HG03378 (cell line): ENCODE data around the gene MAD1L1.

Experiments used
- ATAC-seq: cut with Tn5 transposase; IDR thresholded peaks from one replicate; pipeline ENCODE4 v1.9.1; 2021; ENCODE audit warnings: mild to moderate bottlenecking, moderate library complexity; ENCODE audit not compliant: unreplicated experiment

MAD1L1 gene

DNA sequence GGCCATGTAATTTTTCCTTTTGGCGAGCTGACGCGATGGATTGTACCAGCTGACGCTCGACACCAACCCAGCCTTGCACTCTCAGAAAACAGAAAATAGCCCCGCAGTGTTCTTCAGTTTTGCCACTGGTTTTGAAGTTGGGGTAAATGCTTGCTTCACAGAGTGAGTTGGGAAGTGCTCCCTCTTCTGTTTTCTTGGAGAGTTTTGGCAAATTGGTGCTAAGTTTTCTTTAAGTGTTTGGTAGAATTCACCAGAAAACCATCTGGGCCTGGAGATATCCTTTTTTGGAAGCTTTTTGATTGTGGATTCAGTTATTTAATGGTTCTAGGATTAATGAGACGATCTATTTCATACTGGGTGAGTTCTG, 309.9 kb downstream of the MAD1L1 start:
- ATAC-seq: no peak

DNA sequence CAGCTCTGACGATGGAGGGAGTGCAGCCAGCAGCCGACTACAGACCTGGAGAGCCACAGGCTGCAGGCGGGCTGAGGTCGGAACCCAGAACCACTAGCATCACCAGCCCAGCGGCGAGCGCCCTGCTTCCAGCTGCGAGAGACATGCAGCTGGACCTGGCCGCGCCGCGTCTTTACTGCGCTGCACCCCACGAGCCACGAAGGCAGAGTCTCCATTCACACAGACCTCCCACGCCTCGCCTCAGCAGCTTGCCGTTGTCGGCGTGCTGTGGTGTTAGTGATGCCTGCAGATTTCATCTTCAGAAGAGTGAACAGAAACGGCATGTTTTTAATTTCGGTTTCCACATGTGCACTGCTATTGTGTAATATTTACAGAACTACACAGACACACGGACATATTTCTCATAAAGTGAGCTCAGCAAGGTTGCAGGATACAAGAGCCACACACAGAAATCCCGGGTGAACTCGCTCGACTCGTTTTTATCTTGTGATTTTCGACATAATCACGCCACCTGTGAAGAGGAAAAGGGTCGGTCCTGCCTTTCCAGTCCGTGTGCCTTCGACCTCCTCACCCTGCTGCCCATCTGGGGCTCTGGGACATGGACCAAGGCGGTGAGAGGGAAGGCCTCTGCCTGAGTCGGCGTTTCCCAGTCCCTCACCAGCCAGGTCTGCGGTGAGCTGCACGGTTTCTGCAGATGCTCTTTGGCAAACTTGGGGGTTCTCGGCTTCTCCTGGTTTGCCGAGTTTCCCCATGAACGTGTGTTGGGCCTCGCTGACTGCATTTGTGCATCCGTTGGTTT, 310.5 kb downstream of the MAD1L1 start:
- ATAC-seq: no peak

DNA sequence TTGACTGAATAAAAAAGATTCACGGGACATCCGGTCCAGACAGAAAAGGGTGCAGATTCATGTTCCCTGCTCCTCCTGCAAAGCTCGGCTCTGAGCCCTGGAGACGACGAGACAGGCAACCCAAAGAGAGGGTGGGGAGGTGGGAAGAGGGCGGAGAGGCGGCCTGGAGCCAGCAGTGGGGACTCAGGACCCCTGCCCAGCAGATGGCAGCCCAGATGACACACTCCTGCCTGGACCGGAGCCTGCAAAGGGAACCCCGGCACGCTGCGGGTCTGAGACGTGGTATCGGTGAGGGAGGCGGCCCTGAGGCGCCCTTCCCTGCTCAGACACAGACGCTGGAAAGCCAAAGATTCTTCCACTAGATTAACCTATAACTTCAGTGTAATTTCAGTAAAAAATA, 311.9 kb downstream of the MAD1L1 start:
- no peak for ATAC-seq

DNA sequence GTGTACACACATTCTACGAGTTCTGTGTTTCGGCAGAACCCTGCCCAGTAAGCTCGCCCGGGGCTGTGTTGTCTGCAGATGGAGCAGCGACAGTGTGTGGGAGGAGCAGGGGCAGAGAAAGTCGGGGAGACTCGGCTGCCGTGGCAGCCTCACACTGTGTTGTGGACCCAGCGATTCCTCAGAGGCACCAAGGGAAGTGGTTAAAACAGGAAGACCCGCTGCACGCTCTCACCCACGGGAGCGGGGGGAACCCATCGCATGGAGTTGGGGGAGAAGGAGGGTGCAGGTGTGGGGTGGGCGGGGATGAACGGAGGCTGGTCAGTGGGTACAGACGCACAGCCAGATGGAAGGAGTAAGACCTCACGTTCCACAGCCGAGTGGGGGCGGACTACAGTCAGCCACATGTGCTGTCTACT, 312.5 kb downstream of the MAD1L1 start:
- no peak for ATAC-seq

DNA sequence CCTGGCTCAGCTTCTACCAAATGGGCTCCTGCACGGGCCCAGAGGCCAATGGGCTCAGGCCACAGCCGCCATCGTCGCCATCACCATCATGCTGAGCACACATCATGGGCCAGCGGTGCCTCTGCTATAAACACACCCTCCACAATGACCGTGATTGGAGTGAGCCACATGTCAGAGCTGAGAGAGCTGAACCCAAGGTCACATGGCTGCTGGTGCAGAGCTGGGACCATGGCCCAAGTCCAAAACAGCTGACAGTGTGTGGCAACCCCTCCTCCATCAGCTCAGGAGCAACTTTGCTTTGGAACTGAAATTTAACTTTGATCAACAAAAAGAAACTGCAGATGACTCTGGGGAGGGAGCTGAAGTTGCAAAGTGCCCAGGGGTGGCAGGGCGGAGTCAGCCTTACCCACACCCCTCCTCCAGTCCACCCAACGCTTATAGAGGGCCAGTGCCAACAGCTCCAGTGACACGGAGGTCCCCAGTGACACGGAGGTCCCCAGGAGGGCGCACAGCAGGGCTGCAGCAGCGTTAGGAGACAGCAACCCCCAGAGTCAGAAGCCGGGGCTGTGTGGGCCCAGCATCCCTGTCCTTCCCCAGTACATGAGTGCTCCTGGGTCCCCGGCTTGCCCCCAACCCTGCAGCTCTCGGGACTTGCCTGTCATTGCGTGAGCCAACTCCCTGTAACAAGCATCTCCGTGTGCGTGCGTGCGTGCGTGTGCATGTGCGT, 313.0 kb downstream of the MAD1L1 start:
- no peak for ATAC-seq

DNA sequence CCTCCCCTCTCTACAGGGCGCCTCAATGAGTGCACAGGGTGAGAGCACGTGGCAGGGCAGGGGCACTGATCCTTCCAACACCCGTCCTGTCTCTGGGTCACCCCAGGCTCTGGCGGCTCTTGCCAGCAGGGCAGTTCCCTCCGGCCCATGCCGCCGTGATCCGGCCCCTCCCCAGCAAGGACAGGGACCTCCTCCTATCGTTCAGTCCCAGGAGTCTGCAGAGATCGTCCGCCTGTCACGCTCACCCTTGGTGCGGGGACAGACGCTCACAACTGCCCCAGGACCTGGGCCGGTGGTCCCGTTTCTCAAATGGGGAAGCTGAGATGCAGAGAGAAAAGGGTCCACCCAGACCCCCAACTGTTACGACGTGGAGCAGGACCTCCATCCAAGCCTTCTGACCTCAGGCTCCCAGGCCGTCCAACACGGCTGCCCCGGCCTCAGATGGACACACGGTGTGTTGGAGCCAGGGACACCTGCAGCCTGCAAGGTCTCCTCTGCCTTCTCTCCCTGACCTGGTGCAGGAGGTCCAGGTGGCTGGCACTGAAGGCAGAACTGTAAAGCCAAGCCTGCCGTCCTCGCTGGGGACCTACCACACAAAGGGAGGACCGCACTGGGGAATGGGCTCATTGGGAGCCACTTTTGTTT, 313.7 kb downstream of the MAD1L1 start:
- ATAC-seq: no peak

DNA sequence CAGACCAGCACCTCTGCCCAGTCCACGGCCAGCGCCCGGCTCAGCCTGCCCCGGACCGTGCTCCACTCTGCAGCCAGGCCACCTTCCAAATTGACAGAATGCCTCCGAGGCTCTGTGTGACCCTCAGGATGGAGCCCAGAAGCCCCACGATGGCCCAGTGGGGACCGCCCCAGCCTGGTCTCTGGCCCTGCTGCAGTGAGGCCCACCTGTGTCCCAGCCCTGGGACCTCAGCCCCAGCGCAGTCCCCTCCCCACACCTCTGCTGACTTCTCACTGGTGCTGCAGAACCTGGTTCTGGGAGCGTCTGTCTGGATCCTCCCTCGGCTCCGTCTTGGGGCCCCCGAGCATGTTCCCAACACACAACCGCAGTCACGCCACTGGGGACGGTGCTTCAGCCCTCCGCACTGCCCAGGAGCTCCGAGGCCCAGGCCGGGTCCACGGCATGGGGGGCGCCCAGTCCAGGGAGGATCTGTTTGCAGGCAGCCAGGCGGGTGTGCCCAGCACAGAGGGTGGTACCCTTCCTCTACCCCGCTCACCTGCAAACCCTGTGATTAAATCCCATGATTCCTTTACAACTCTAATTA, 314.6 kb downstream of the MAD1L1 start:
- ATAC-seq: no peak

DNA sequence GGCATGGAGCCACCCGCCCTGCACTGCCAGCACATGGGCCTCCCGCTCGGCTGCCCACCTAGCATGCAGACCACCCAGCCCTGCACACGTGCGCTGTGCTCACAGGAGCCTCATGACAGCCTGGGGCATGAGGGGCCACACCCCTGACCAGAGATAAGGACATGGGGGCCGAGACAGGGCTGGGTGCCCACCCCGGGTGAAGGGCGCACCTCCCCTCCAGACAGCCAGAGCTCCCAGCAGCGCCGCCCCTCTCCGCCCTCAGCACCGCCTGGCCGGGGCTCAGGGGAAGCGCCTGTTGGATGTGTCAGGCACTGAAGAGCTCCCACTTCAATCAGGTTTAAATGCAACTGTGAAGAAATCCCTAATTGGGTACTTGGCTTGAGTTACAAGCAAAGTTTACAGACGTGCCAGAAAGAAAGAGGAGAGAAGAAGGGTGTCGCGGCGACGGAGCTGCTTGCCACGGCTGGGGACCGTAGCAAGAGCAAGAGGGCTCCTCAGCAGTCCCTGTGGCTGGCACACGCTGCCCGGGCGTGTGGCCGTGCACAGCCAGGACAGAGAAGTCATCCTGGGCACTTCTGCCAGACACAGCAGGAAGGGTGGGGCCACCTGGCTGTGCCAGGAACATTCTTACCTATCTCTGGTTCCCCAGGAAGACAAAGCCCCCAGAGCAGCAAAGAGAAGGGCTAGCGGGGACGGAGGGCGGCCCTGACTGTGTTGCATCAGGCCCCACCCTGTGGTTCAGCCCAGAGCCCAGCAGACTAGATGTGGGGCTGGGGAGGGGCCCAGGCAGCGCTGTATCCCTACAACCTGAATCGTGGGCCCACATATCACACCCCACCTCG, 315.3 kb downstream of the MAD1L1 start:
- ATAC-seq: no peak

DNA sequence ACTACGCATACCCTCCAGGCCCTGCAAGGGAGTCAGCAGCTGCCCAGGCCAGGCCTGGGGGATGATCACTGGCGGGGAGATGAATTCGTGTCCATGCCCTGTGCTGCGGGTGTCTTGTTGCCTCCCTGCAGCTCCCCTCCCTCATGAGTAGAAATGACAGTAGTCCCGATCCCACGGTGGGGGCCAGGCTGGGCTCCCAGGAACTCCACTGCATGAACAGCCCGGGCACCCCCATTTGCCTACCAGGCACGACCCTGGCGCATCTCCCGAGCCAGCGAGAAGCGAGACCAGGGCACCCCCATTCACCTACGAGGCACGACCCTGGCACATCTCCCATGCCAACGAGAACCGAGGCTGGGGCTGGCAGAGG, 316.2 kb downstream of the MAD1L1 start:
- ATAC-seq: no peak

DNA sequence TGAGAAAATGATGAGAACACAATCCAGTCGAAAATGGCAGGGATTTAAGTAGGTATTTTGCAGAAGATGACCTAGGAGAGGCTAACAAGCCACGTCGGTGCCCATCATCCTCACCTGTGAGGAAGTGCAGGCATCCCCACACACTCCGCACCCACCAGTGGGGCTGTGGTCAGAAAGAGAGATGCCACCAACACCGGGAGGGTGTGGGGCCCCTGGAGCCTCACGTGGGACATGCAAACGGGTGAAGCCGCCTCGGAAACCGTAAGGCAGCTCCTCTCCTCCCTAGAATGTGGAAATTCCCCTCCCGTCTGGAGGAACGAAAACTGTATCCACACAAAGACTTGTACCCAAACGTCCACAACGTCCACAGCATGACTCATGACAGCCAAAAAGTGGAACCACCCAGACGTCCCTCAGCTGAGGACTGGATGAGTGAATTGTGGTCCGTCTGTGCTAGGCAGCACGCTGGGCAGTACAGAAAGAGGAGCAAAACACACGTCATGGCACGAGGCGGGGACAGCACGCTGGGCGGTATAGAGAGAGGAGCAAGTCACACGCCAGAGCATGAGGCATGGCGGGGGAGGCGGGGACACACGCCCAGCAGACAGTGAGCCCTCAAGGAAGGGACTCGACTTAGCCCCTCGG, 316.7 kb downstream of the MAD1L1 start:
- no peak for ATAC-seq

DNA sequence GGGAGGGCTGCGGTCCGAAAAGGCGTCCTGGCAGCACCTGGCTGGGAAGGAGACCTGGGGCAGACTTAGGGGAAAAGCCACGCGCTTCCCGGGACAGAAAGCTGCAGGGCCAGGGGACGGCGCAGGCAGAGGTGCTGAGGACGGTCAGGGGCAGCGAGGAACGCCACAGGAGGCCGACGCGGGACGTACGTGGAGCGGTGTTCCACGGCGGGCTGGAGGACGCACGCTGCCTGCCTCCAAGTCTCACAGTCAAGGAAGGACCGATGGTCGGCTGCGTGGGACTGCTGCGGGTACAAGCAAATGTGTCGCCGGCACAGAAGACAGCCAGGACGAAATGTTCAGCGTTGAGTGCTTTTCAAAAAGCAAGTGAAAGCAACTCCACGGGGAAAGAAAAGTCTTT, 317.4 kb downstream of the MAD1L1 start:
- ATAC-seq: no peak

DNA sequence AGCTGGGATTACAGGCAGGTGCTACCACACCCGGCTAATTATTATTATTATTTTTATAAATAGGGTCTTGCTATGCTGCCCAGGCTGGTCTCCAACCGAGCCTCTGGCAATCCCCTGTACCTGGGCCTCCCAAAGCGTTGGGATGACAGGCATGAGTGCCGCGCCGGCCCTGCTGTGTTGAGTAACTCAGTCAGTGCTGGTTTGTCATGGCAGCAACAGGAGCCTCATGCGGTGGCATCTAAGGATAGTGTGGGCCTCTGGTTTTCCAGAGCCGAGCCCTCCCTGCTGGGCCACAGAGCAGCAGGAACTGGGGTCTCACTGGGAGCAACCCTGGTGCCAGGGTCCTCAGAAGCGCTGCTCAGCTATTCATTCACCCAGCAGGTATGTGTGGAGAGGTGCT, 318.0 kb downstream of the MAD1L1 start:
- ATAC-seq: no peak

DNA sequence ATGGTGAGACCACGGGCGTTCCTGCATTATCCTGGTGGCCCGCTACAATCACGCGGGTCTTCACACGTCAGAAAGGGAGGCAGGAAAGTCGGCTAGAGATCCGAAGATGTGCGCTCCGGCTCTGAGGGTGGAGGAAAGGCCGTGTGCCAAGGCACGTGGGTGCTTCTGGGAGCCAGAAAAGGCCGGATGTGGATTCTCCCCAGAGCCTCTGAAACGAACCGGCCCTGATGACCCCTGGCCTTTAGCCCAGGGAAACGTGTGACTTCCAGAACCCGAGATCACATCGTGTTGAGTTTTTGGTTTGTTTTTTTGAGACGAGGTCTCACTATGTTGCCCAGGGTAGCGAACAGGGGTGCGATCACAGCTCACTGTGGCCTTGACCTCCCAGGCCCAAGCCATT, 318.4 kb downstream of the MAD1L1 start:
- no peak for ATAC-seq

DNA sequence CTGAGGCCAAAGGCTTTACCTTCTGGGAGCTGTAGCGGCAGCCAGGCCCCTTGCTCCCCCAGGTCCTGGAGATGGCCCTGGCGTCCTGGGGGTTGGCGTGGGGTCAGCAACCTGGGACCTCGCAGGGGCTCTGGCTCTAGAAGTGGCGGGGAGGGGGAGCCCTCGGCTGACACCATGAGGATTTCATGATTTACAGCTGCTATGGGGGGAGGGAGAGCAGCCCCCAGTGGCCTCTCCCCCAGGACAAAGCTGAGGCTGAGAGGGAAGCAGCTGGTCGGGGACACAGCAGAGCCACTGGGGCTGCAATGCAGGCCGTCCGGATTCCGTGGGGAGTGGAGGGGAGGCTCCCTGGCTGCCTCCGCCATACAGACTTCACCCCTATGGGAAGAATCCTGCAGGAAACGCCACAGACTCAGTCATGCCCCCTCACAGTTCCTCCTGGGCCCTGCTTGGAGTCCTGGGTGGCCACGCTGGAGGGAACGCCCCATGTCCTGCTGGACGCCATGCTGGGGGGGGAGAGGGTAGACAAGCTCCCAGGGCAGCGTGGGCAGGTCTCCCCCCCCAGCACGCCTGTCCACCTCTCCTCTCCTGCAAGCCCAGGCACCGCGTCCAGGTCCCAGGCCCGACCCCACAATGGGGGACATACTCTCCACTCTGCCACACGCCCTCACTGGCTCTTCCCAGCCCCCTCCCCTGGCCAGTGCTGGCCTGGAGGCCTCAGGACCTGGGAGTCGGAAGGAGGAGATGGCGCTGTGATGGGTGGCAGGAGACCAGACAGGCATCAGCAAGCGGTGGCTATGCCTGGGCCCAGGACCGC, 319.1 kb downstream of the MAD1L1 start:
- ATAC-seq: no peak

DNA sequence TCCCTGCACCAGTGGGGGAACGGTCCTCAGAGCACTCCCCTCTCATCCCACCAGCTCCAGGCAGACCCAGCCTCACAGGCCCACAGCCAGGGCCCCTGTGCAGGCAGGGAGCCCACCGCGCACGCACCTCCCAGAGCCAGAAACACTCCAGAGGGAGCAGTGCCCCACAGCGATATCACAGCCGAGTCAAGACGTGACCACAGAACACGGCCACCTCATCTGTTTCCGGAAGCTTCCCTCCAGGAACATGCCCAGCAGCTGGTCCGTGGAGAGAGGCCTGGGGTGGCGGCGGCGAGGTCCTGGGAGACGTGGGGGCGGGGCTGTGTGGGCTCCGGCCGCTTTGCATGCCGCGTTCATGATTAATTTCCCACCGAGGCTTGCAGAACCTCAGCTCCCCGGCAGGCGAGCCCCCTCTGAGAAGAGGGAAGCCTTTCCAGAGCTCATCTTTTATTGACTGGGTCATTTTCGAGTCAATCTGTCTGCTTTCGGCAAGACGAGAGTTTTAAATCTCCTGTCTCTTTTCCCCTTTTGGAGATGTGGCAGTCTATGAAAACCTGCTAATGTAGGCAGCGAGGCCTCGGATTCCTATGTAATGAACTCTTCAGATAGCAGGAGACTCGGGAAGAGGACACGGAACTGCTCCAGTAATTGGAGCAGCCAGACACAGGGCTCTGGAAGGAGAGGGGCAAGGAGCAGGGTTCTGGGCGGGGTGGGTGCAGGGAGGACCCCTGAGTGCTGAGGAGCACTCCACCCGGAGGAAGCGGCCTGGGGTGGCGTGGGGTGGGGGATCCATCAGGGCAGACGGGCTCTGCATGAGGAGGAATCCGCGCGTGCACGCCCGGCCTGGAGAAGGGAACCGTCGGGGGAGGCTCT, 319.9 kb downstream of the MAD1L1 start:
- no peak for ATAC-seq

DNA sequence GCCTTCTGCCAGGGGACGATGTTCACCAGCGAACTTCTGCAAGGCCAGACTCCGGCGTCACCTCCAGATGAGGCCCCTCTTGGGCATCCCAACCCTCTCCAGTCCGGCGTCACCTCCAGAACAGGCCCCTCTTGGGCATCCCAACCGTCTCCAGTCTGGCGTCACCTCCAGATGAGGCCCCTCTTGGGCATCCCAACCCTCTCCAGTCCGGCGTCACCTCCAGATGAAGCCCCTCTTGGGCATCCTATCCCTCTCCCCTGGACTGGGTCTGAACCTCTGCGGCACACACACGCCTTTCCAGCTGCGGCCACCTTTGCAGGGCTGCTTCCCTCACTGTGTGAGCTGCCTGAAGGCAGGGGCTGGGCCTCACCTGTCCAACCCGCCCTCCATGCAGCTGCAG, 321.2 kb downstream of the MAD1L1 start:
- no peak for ATAC-seq

DNA sequence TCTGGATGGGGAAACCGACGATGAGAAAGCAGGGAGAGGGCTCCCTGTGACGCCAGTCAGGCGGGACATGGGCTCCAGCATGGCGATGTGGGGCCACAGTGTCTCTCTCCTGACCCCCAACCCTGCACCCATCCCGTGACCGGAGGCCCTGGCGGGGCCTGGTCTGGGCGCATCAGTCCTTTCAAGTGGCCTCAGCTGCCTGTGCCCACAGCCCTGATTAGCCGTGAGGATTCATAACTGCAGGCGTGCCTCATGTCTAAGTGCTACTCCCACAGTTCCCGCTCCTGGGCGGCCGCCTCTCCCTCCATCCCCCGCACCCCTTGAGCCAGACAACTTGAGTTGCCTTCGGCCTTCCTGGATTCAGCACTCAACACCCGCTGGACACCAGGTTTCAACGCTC, 321.9 kb downstream of the MAD1L1 start:
- no peak for ATAC-seq

DNA sequence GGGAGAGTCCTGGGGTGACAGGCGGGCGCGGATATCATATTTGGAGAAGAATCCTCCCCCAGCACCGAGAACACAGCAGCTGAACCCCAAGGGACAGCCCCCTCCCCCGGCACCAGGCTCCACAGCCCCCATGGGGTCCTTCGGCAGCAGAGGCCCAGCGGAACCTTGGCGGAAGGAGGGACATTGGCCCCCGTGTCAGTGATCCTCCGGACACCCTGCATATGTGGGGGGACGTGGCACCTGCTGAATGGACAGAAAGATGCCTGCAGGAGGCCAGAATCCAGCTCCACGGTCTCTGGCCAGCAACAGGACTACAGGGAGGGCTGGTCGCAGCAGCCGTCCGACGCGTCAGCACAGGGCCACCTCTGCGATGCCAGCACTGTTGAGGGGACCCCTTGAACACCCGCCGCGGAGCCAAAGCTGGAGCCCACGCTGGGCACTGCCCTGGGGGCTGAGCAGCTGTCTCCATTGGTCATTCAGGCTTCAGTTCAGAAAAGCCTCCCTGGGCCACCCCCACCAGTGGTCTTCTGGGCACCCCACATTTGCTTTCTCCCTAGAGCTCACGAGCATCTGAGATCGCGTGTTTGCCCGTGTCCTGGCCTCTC, 322.6 kb downstream of the MAD1L1 start:
- ATAC-seq: no peak
